T-helper 2 cell treated with Interferon-gamma antibody and Interleukin-4, amounts not matched to agents 5 μg/mL and 100 μg/mL, for 36 hours (primary cell): Measurements from ENCODE around the gene KLHL20.
"Not testable (repeated sequence)": the region's sequence is repeated elsewhere in the genome, so short reads cannot be mapped to it uniquely, and the experiment has no call there.

Experiments
- DNase-seq: peaks from one replicate; pipeline ENCODE4 v3.0.0; 2021; ENCODE audit warnings: low spot score
- H3K27ac Mint-ChIP-seq: one replicate; pipeline ENCODE4 v1.8.0; 2021; ENCODE audit warnings: mild to moderate bottlenecking, mixed read lengths
- H3K27me3 Mint-ChIP-seq: one replicate; pipeline ENCODE4 v1.8.0; 2021; ENCODE audit warnings: low read depth, mixed read lengths
- H3K36me3 Mint-ChIP-seq: one replicate; pipeline ENCODE4 v1.8.0; 2021; ENCODE audit warnings: low read depth, mixed read lengths
- H3K4me1 Mint-ChIP-seq: one replicate; pipeline ENCODE4 v1.8.0; 2021; ENCODE audit warnings: low read depth, mixed read lengths
- H3K4me3 Mint-ChIP-seq: one replicate; pipeline ENCODE4 v1.8.0; 2022; ENCODE audit warnings: mild to moderate bottlenecking, moderate library complexity, mixed read lengths
- H3K9me3 Mint-ChIP-seq: one replicate; pipeline ENCODE4 v1.8.0; 2021; ENCODE audit warnings: mixed read lengths

The KLHL20 gene, protein sequence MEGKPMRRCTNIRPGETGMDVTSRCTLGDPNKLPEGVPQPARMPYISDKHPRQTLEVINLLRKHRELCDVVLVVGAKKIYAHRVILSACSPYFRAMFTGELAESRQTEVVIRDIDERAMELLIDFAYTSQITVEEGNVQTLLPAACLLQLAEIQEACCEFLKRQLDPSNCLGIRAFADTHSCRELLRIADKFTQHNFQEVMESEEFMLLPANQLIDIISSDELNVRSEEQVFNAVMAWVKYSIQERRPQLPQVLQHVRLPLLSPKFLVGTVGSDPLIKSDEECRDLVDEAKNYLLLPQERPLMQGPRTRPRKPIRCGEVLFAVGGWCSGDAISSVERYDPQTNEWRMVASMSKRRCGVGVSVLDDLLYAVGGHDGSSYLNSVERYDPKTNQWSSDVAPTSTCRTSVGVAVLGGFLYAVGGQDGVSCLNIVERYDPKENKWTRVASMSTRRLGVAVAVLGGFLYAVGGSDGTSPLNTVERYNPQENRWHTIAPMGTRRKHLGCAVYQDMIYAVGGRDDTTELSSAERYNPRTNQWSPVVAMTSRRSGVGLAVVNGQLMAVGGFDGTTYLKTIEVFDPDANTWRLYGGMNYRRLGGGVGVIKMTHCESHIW

DNA sequence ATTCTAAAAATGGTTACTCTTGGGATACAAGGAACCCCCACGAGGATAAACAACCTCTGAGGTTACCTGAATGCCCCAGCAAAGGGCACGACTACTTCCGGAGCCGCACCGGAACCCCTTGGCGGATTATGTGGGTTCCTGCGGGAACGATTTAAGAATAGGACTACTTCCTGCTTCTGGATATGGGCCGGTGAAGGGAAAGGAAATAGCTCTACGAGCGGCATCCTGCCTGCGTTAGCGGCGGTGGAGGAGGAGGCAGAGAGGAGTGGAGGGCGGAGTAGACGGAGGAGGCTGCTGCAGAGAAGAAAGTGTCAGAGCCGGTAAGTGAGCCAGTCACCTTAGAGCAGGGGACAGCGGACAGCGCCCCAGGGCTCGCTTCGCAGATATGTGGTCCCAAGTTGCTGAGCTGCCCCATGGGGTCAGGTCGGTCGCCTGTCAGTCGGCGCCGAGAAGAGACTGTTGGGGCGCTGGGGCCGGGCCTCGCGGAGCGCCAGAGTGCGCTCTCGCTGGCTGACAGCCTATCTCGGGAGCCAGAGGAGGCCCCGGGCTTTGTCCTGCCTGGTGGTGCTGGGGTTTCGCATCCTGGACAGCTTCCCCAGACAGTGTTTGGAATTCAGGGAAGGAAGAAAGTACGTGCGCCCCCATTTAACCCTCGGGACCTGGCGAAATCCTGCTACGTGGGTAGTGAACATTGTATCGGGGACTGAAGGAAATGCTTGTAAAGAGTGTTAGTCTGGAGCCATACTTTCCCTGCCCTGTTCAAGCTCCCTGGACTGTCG lies at the start of gene KLHL20:
Gene KLHL20, plus strand, starts transcription at position 223 of the 779 bp plus-strand sequence. CDS start 1,063 bp downstream, outside the sequence.
- peak within 1 kb of the TSS; percentile 98 for H3K27ac Mint-ChIP-seq
- peaks cover 10% of the 10 kb centered on the region for H3K9me3 Mint-ChIP-seq
- H3K36me3 Mint-ChIP-seq: peaks cover 11% of the 10 kb centered on the region

DNA sequence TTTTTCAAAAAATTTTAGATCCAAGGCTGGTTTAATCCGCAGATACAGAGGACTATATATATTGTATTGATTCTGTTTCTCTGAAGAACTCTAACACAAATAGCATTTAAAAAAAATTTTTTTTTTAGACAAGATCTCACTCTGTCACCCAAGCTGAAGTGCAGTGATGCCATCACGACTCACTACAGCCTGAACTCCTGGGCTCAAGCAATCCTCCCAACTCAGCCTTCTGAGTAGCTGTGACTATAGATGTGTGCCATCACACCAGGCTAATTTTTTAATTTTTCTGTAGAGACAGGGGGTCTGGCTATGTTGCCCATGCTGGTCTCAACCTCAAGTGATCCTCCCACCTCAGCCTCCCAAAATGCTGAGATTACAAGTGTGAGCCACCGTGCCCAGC lies 48.1 kb upstream of the KLHL20 start:
- Mint-ChIP-seq H3K4me1 (peaks cover 2% of the 10 kb centered on the region), H3K4me3 (no peak overlapping the region), H3K36me3 (no peaks in the 10 kb centered on the region), H3K27ac (no peak overlapping the region), H3K27me3 (peaks cover 30% of the 10 kb centered on the region), H3K9me3 (no peaks in the 10 kb centered on the region)
- DNase-seq: no peak

More for the DNA sequence above, at the start of gene KLHL20:
- peak within 1 kb of the TSS; percentile 94 for H3K4me3 Mint-ChIP-seq
- peaks cover 15% of the 10 kb centered on the region for H3K27me3 Mint-ChIP-seq
- peaks cover 21% of the 10 kb centered on the region for H3K4me1 Mint-ChIP-seq
- DNase-seq: peak; percentile 86

DNA sequence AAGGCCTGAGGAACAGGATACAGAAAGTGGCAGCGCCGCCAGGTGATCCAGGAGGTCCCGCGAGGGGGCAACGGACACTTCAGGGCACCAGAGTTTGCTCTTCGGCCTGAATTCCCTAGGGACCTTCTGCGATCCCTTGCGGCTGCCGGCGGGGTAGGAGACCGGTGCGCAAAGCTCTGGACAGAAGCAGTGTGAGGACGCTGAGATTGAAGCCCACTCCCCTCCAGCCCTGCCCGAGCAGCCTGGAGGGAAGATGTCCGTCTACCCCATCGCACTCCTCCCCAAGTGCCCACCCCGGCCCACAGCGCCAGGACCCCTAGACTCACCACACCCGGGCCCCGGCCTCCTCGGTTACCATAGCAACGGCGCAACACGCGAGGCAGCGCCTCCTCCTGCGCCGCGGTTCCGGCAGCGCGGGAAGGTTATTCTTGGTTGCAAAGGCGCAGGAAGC lies 45.3 kb upstream of the KLHL20 start, which contains the start of gene ANKRD45:
Gene ANKRD45, minus strand, starts transcription at position 361 of the 451 bp plus-strand sequence. CDS start 10,433 bp downstream, outside the sequence.
- H3K27ac Mint-ChIP-seq: no peak within 1 kb of the TSS
- no peak for DNase-seq
- peaks cover 2% of the 10 kb centered on the region for H3K4me1 Mint-ChIP-seq
- H3K36me3 Mint-ChIP-seq: no peaks in the 10 kb centered on the region
- peak within 1 kb of the TSS; percentile 64 for H3K4me3 Mint-ChIP-seq
- H3K27me3 Mint-ChIP-seq: peaks cover 33% of the 10 kb centered on the region
- H3K9me3 Mint-ChIP-seq: no peaks in the 10 kb centered on the region

DNA sequence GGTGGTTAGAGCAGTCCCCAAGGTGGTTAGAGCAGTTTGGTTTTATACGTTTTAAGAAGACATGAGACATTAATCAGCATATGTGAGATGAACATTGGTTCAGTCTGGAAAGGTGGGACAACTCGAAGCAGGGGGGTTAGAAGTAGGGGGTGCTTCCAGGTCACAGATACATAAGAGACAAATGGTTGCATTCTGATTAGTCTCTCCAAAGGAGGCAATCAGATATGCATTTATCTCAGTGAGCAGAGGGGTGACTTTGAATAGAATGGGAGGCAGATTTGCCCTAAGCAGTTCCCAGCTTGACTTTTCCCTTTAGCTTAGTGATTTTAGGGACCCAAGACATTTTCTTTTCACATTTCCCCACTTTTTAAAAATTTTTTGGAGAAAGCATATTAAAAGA lies 40.3 kb upstream of the KLHL20 start:
- not testable (repeated sequence) for H3K4me1 Mint-ChIP-seq, H3K9me3 Mint-ChIP-seq, H3K4me3 Mint-ChIP-seq, H3K36me3 Mint-ChIP-seq, DNase-seq, H3K27ac Mint-ChIP-seq
- peaks cover 16% of the 10 kb centered on the region for H3K27me3 Mint-ChIP-seq

DNA sequence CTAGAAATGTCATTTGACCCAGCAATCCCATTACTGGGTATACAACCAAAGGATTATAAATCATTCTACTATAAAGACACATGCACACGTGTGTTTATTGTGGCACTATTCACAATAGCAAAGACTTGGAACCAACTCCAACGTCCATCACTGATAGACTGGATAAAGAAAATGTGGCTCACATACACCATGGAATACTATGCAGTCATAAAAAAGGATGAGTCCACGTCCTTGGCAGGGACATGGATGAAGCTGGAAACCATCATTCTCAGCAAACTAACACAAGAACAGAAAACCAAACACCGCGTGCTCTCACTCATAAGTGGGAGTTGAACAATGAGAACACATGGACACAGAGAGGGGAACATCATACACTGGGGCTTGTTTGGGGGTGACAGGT lies 34.6 kb upstream of the KLHL20 start:
- not testable (repeated sequence) for H3K9me3 Mint-ChIP-seq, H3K27ac Mint-ChIP-seq, DNase-seq, H3K27me3 Mint-ChIP-seq, H3K4me3 Mint-ChIP-seq, H3K36me3 Mint-ChIP-seq, H3K4me1 Mint-ChIP-seq

DNA sequence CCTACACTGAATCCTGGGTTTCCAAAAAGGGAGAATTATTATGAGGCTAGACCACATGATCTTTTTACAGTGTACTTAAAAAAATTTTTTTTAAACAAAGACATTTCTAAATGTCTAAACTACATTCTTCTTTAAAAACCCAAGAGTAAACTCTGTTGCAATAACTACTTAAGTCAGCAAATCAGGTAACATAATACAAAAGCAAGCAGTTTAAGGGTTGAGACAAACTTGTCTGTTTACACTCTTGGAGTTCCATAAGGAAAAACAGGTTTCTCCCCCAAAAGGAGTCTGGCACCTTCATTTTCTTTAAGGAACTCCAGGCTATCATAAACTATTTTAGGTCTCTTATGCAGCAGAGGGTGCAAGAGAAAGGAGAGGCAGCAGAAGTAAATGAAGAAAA lies 32.6 kb upstream of the KLHL20 start:
- no peaks in the 10 kb centered on the region for H3K4me1 Mint-ChIP-seq
- peaks cover 7% of the 10 kb centered on the region for H3K27me3 Mint-ChIP-seq
- DNase-seq: no peak
- H3K4me3 Mint-ChIP-seq: no peak overlapping the region
- H3K27ac Mint-ChIP-seq: no peak overlapping the region
- peaks cover 8% of the 10 kb centered on the region for H3K9me3 Mint-ChIP-seq
- H3K36me3 Mint-ChIP-seq: no peaks in the 10 kb centered on the region

DNA sequence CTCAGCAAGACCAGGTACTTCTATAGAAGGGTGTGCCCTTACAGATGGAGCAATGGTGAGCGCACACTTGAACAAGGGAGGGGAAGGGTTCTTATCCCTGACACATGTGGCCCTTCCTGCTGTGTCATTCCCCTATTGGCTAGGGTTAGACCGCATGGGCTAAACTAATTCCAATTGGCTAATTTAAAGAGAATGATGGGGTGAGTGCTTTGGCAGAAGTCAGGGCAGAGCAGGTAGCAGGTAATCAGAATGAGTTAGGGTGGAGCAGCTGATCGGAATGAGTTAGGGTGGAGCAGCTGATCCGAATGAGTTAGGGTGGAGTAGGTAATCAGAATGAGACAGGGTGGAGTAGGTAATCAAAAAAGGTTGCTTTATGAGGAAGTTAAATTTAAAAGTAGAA lies 30.9 kb upstream of the KLHL20 start:
- DNase-seq, H3K4me3 Mint-ChIP-seq, H3K27me3 Mint-ChIP-seq, H3K9me3 Mint-ChIP-seq, H3K36me3 Mint-ChIP-seq, H3K4me1 Mint-ChIP-seq, H3K27ac Mint-ChIP-seq: not testable (repeated sequence)

DNA sequence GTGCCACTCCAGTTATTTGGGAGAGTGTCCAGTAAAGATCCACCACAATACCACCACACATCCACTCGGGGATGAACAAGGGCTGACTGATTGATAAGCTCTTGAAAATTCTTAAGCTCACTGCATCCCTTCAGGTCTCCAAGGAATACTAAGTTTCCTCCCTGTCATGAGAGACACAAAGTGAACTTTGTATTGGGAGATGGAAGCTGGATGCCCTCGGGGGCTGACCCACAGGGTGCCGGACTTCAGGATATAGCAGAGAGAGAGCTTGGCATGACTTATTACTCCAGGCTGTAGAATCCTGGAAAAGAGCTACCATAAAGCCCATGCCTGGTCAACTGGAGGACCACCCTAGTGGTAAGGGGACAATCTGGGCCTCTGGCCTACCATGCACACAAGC lies 29.7 kb upstream of the KLHL20 start:
- H3K4me1 Mint-ChIP-seq, H3K9me3 Mint-ChIP-seq, H3K27ac Mint-ChIP-seq, H3K27me3 Mint-ChIP-seq, DNase-seq, H3K36me3 Mint-ChIP-seq, H3K4me3 Mint-ChIP-seq: not testable (repeated sequence)

DNA sequence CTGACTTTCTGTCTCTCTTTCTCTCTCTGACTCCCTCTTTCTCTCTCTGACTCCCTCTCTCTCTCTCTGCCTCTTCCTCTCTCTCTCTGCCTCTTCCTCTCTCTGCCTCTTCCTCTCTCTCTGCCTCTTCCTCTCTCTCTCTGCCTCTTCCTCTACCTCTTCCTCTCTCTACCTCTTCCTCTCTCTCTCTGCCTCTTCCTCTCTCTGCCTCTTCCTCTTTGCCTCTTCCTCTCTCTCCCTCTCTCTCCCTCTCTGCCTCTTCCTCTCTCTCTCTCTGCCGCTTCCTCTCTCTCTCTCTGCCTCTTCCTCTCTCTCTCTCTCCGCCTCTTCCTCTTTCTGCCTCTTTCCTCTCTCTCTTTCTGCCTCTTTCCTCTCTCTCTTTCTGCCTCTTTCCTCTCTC lies 26.5 kb upstream of the KLHL20 start:
- Mint-ChIP-seq H3K9me3 (no peaks in the 10 kb centered on the region), H3K4me3 (no peak overlapping the region), H3K36me3 (no peaks in the 10 kb centered on the region), H3K27me3 (peaks cover 8% of the 10 kb centered on the region), H3K4me1 (peaks cover 5% of the 10 kb centered on the region), H3K27ac (peak overlapping the region; percentile 28)
- no peak for DNase-seq

DNA sequence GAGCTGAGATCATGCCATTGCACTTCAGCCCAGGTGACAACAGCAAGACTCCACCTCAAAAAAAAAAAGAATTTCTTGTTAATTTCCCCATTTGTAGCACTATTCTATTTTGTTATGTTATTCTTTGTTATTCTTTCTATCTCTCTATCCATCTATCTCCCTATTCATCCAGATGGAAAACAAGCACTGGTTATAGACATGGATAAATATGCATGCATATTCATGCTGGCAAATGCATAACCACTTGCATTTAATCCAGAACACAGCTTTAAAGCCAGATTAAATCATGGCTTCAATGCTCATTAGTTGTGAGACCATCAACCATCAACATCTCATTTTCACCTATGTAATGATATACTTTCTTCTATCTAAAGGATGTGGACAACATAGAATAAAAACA lies 21.5 kb upstream of the KLHL20 start:
- no peak for DNase-seq
- H3K27me3 Mint-ChIP-seq: peaks cover 14% of the 10 kb centered on the region
- no peak overlapping the region for H3K27ac Mint-ChIP-seq
- H3K4me3 Mint-ChIP-seq: no peak overlapping the region
- no peaks in the 10 kb centered on the region for H3K9me3 Mint-ChIP-seq
- peaks cover 4% of the 10 kb centered on the region for H3K4me1 Mint-ChIP-seq
- H3K36me3 Mint-ChIP-seq: no peaks in the 10 kb centered on the region

DNA sequence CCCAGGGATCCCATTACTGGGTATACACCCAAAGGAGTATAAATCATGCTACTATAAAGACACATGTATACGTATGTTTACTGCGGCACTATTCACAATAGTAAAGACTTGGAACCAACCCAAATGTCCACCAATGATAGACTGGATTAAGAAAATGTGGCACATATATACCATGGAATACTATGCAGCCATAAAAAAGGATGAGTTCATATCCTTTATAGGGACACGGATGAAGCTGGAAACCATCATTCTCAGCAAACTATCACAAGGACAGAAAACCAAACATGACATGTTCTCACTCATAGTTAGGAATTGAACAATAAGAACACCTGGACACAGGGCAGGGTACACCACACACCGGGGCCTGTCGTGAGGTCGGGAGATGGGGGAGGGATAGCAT lies 13.5 kb upstream of the KLHL20 start:
- not testable (repeated sequence) for H3K9me3 Mint-ChIP-seq, H3K4me3 Mint-ChIP-seq, DNase-seq, H3K36me3 Mint-ChIP-seq, H3K27ac Mint-ChIP-seq, H3K4me1 Mint-ChIP-seq
- peaks cover 29% of the 10 kb centered on the region for H3K27me3 Mint-ChIP-seq

DNA sequence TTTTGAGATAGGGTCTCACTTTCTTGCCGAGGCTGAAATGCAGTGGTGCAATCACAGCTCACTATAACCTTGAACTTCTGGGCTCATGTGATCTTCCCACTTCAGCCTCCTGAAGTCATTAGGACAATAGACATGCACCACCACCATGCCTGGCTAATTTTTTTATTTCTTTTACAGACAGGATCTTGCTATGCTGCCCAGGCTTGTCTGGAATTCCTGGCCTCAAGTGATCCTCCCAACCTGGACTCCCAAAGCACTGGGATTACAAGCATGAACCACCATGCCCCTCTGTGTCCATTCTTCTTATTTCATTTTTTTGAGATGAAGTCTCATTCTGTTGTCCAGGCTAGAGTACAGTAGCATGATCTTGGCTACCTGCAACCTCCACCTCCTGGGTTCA lies 12.0 kb upstream of the KLHL20 start:
- no peaks in the 10 kb centered on the region for H3K36me3 Mint-ChIP-seq
- DNase-seq: no peak
- H3K27ac Mint-ChIP-seq: no peak overlapping the region
- peaks cover 31% of the 10 kb centered on the region for H3K27me3 Mint-ChIP-seq
- no peak overlapping the region for H3K4me3 Mint-ChIP-seq
- H3K4me1 Mint-ChIP-seq: no peaks in the 10 kb centered on the region
- no peaks in the 10 kb centered on the region for H3K9me3 Mint-ChIP-seq

DNA sequence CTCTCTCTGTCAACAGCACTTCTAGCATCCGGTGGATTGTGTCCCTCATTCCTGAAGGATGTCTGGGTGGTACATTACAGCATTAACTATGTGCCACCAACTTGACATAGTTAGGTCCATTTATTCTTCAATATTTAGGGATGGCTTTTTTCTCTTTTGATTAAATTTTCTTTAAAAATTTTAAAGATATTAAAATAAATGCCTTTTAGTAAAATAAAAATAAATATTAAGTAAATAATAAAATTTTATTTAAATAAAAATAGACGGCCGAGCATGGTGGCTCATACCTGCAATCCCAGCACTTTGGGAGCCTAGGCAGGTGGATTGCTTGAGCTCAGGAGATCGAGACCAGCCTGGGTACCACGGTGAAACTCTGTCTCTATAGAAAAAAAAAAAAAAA lies 9.7 kb upstream of the KLHL20 start:
- H3K27me3 Mint-ChIP-seq: peaks cover 26% of the 10 kb centered on the region
- no peaks in the 10 kb centered on the region for H3K4me1 Mint-ChIP-seq
- H3K9me3 Mint-ChIP-seq: no peaks in the 10 kb centered on the region
- no peak for DNase-seq
- H3K36me3 Mint-ChIP-seq: no peaks in the 10 kb centered on the region
- no peak overlapping the region for H3K27ac Mint-ChIP-seq
- no peak overlapping the region for H3K4me3 Mint-ChIP-seq

DNA sequence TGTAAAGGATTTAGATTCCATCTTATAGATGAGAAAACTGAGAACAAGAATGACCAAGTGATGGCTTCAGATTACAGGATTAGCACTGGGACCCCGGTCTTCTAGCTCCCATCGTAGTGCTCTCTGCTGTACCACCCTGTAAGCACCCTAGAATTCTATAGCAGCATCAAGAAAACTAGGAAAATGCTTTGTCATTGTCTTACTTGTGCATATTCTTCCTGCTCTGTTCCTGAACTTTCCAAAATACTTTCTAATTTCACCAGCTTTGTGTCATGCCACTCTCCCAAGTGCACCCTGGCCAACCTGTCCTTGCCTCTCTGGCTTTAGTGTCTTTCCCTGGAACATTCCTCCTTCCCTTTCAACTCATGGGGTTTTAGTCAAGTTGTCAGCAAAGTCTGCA lies 6.0 kb upstream of the KLHL20 start:
- Mint-ChIP-seq H3K4me3 (no peak overlapping the region), H3K4me1 (no peaks in the 10 kb centered on the region), H3K9me3 (peaks cover 3% of the 10 kb centered on the region), H3K27me3 (peaks cover 36% of the 10 kb centered on the region), H3K36me3 (no peaks in the 10 kb centered on the region), H3K27ac (no peak overlapping the region)
- no peak for DNase-seq
